Ovary (tissue), 3 donors: Measurements from ENCODE around the gene CDADC1.
A peak's percentile ranks its signal among the peaks of the same experiment; 100 is the strongest.

Source experiments
- POLR2A ChIP-seq: fragments of 450-650 bp; IDR thresholded peaks from one replicate; pipeline ENCODE4 v1.6.1; 2017; ENCODE audit warnings: antibody characterized with exemption, mild to moderate bottlenecking, moderate library complexity
- TF ChIP-seq, protein P1 (sequence below), 3 donors: fragments of 450-650 bp in 2 of 3; fragments of 200-600 bp in 1 of 3; IDR thresholded peaks; one replicate each; pipeline versions ENCODE4 v1.5.1 to v1.8.0; 2016 to 2022; ENCODE audit warnings: antibody characterized with exemption in 3 of 3, mild to moderate bottlenecking in 1 of 3
- donor health status: DM: no; HTN: no; CAD: no.

DNA sequence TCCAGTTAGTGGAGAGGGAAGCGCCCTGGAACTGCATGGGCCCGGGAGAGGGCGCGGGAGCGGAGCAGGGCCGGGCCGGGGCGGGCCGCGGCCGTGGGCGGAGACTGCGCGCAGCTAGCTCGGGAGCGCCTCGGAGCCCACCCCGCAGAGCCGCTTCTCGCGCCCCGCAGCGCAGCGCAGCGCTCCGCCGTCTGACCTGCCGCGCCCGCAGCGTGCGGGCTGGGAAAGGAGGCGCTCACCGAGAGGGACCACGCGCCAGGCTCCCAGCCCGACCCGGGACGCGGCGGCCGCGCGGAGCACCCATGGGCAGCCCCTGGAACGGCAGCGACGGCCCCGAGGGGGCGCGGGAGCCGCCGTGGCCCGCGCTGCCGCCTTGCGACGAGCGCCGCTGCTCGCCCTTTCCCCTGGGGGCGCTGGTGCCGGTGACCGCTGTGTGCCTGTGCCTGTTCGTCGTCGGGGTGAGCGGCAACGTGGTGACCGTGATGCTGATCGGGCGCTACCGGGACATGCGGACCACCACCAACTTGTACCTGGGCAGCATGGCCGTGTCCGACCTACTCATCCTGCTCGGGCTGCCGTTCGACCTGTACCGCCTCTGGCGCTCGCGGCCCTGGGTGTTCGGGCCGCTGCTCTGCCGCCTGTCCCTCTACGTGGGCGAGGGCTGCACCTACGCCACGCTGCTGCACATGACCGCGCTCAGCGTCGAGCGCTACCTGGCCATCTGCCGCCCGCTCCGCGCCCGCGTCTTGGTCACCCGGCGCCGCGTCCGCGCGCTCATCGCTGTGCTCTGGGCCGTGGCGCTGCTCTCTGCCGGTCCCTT lies 27.5 kb upstream of the CDADC1 start, which contains the start of gene MLNR:
- TF ChIP-seq POLR2A = no peak
- TF ChIP-seq, protein P1, sequence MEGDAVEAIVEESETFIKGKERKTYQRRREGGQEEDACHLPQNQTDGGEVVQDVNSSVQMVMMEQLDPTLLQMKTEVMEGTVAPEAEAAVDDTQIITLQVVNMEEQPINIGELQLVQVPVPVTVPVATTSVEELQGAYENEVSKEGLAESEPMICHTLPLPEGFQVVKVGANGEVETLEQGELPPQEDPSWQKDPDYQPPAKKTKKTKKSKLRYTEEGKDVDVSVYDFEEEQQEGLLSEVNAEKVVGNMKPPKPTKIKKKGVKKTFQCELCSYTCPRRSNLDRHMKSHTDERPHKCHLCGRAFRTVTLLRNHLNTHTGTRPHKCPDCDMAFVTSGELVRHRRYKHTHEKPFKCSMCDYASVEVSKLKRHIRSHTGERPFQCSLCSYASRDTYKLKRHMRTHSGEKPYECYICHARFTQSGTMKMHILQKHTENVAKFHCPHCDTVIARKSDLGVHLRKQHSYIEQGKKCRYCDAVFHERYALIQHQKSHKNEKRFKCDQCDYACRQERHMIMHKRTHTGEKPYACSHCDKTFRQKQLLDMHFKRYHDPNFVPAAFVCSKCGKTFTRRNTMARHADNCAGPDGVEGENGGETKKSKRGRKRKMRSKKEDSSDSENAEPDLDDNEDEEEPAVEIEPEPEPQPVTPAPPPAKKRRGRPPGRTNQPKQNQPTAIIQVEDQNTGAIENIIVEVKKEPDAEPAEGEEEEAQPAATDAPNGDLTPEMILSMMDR (IDR thresholded peaks at IDR 0.05) = peak in 1 of 3 donors; percentile 10
